Parietal lobe (tissue), 2 donors: Measurements from ENCODE around the gene PCLO. TPM values are rescaled to one million over a fixed set of nuclear protein-coding genes. Genes with fewer than 3 reads are reported as not detected.

Source experiments
- small RNA-seq: library from RNA; depleted of rRNA; stranded (forward); fragments of <200 nt; gene quantifications from one replicate; pipeline ENCODE3, GENCODE V24; 2014; ENCODE audit warnings: low replicate concordance
- total RNA-seq: library from RNA; depleted of rRNA; stranded (reverse); fragments of >200 nt; gene quantifications from one replicate; pipeline ENCODE4 v1.2.3, GENCODE V29; 2014

The PCLO gene, protein sequence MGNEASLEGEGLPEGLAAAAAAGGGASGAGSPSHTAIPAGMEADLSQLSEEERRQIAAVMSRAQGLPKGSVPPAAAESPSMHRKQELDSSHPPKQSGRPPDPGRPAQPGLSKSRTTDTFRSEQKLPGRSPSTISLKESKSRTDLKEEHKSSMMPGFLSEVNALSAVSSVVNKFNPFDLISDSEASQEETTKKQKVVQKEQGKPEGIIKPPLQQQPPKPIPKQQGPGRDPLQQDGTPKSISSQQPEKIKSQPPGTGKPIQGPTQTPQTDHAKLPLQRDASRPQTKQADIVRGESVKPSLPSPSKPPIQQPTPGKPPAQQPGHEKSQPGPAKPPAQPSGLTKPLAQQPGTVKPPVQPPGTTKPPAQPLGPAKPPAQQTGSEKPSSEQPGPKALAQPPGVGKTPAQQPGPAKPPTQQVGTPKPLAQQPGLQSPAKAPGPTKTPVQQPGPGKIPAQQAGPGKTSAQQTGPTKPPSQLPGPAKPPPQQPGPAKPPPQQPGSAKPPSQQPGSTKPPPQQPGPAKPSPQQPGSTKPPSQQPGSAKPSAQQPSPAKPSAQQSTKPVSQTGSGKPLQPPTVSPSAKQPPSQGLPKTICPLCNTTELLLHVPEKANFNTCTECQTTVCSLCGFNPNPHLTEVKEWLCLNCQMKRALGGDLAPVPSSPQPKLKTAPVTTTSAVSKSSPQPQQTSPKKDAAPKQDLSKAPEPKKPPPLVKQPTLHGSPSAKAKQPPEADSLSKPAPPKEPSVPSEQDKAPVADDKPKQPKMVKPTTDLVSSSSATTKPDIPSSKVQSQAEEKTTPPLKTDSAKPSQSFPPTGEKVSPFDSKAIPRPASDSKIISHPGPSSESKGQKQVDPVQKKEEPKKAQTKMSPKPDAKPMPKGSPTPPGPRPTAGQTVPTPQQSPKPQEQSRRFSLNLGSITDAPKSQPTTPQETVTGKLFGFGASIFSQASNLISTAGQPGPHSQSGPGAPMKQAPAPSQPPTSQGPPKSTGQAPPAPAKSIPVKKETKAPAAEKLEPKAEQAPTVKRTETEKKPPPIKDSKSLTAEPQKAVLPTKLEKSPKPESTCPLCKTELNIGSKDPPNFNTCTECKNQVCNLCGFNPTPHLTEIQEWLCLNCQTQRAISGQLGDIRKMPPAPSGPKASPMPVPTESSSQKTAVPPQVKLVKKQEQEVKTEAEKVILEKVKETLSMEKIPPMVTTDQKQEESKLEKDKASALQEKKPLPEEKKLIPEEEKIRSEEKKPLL (N-terminal part only)
- 138 TPM for total RNA-seq

DNA sequence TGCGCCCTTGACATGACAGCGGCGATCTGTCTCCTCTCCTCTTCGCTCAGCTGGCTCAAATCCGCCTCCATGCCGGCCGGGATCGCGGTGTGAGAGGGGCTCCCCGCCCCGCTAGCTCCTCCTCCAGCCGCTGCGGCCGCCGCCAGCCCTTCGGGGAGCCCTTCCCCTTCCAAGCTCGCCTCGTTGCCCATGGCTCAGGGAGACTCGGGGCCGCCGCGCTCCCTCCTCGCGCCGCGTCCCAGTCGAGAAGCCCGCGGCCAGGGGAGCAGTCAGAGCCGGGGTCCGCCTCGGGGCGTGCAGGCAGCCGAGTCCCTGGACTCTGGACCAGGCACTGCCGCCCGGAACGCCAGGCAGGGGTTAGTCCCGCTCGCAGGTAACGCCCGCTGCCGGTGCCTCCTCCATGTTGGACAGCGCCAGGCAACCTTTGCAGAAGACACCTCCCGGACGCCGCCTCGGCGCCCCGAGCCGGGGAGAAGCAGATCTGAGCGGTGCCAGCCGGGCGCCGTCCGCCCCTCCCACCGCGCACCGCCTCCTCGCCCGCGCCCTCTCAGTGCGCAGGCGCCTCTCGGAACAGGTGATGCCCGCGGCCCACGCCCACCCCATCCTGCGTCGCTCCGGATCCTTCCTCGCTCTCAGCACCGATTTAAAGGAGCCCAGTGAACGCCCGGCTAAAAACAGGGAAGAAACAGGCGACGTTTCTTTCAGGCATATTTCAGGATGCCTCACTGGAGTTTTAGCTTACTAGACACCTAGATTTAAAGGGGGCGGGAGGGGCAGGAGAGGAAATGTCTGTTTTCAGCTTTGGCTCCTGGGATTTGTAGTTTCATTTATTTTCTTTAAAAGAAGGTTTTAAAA, at the start of gene PCLO:
Gene PCLO (minus strand): TSS at position 483 of the 855 bp plus-strand sequence. CDS start 292 bp downstream, at position 191.

Small RNAs within 50 kb of the gene (small RNA-seq; reads per million reads assigned to genes)
- 0.24 reads per million for gene RNA5SP235
